Large intestine (tissue), 3 donors: ENCODE results near the gene CDC42BPG. TPM values are rescaled to one million over a fixed set of nuclear protein-coding genes. Genes with fewer than 3 reads are reported as not detected.

Source experiments
- DNase-seq, 2 donors: peaks; one replicate each; pipeline versions ENCODE4 v3.0.0 to v3.0.0-alpha.2; 2013
- H3K27ac ChIP-seq: one replicate; pipeline ENCODE4 v1.5.1; 2013; ENCODE audit warnings: low read length
- H3K27me3 ChIP-seq: 2 replicates; pipeline ENCODE4 v1.6.1; 2013; ENCODE audit warnings: low read length; ENCODE audit not compliant: control insufficient read depth, insufficient read depth
- H3K36me3 ChIP-seq: 2 replicates; pipeline ENCODE4 v1.6.1; 2013; ENCODE audit warnings: low read length; ENCODE audit not compliant: control insufficient read depth, insufficient read depth
- H3K4me1 ChIP-seq: one replicate; pipeline ENCODE4 v1.6.1; 2013; ENCODE audit warnings: low read length; ENCODE audit not compliant: control insufficient read depth, insufficient read depth
- H3K4me3 ChIP-seq: one replicate; pipeline ENCODE4 v1.5.1; 2013; ENCODE audit warnings: low read length
- H3K9me3 ChIP-seq: one replicate; pipeline ENCODE4 v1.6.1; 2013; ENCODE audit warnings: mild to moderate bottlenecking, low read depth, low read length, moderate library complexity; ENCODE audit not compliant: control insufficient read depth
- WGBS: methylation state at CpG from one replicate; pipeline ENCODE4 v1.1.5; 2013; ENCODE audit warnings: low lambda C conversion rate; ENCODE audit not compliant: insufficient coverage; 5-methylcytosine and 5-hydroxymethylcytosine counted together
- polyA plus RNA-seq: library from polyadenylated mRNA; unstranded; fragments of 120-200 nt; gene quantifications from one replicate; pipeline ENCODE4 v1.2.1, GENCODE V29; 2013

Gene CDC42BPG
- polyA plus RNA-seq, 1 donor: 5.5 TPM

GRCh38 chr11:64863391-64864060 is 19.1 kb upstream of the CDC42BPG start:
- H3K4me1 ChIP-seq: peaks cover 57% of the 10 kb centered on the region
- H3K9me3 ChIP-seq: no peaks in the 10 kb centered on the region
- peaks cover 35% of the 10 kb centered on the region for H3K36me3 ChIP-seq
- no CpG with 5 or more reads among the region's 23 CpGs for WGBS
- H3K27me3 ChIP-seq: no peaks in the 10 kb centered on the region
- DNase-seq: no peak
- H3K27ac ChIP-seq: peak overlapping the region; percentile 93
- H3K4me3 ChIP-seq: peak overlapping the region; percentile 6

DNA sequence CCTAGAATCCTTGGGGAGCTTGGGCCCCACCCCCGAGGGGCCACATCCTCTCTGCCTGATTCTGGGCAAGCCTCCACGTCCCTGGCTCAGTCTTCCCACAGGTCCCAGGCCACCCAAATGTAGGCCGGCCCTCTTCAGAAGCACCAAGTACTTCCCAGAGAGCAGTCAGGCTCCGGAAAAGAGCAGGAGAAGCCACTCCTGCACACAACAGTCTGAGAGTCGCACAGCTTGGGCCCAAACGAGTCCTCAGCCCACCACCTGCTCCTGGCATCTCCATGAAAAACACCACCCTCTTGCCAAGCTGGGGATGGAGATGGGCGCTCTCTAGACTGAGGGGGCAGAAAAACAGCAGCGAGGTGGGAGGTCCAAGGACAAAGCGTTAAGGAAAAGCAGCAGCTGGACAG is 18.5 kb upstream of the CDC42BPG start:
- Histone ChIP-seq H3K9me3 (no peaks in the 10 kb centered on the region), H3K36me3 (peaks cover 34% of the 10 kb centered on the region), H3K4me1 (peaks cover 56% of the 10 kb centered on the region), H3K27ac (peak overlapping the region; percentile 93), H3K27me3 (no peaks in the 10 kb centered on the region), H3K4me3 (no peak overlapping the region)
- WGBS: no CpG with 5 or more reads among the region's 9 CpGs
- DNase-seq: no peak

- Histone ChIP-seq H3K27ac (no peak overlapping the region), H3K27me3 (no peaks in the 10 kb centered on the region), H3K36me3 (peaks cover 40% of the 10 kb centered on the region), H3K4me1 (peaks cover 68% of the 10 kb centered on the region), H3K4me3 (no peak overlapping the region), H3K9me3 (no peaks in the 10 kb centered on the region)
- peak in 1 of 2 donors; percentile 1 for DNase-seq
- WGBS: no CpG with 5 or more reads among the region's 6 CpGs
Observed at GRCh38 chr11:64861227-64861975, 16.9 kb upstream of the CDC42BPG start.

GRCh38 chr11:64859542-64860414 is 15.3 kb upstream of the CDC42BPG start:
- no CpG with 5 or more reads among the region's 33 CpGs for WGBS
- peaks cover 48% of the 10 kb centered on the region for H3K36me3 ChIP-seq
- H3K27me3 ChIP-seq: no peaks in the 10 kb centered on the region
- no peaks in the 10 kb centered on the region for H3K9me3 ChIP-seq
- H3K4me1 ChIP-seq: peaks cover 69% of the 10 kb centered on the region
- H3K27ac ChIP-seq: no peak overlapping the region
- DNase-seq: no peak
- H3K4me3 ChIP-seq: no peak overlapping the region

DNA sequence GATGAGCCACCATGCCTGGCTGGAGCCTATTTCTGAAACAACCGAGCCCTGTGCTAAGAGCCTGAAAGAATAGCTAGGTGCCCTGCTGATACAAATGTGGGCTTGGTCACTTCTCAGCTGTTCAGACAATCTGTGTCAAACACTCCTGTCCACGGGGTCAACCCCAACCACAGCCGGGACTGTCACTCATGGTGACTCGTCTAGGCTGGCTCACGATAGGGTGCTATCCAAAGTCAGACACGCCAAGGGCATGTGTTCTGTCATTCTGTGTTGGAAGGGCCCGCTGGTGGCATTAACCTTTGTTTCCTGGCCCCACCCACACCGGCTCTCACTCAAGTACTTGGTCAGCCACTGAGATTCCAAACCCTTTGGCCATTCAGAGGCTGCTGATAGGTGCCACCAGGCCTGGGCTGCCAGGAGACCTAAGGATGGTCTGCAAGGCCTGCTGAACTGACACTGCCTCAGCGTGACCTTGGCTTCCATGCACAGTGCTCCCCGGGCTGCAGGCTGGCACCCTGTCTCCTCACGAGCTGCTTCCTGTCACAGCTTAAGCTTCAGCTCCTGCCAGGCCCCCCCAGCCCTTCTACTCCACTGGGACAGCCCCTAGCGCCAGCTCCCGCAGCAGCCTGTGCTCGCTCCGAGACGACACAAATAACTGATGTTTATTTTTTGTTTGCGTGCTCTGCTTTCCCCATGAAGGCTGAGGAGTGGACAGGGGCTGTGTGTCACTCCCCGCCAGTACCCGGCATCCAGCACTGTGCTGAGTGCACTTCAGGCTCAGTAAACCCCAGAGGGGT is 14.2 kb upstream of the CDC42BPG start:
- Histone ChIP-seq H3K27ac (peak overlapping the region; percentile 31), H3K4me1 (peaks cover 63% of the 10 kb centered on the region), H3K36me3 (peaks cover 59% of the 10 kb centered on the region), H3K9me3 (peaks cover 6% of the 10 kb centered on the region), H3K27me3 (no peaks in the 10 kb centered on the region), H3K4me3 (no peak overlapping the region)
- no CpG with 5 or more reads among the region's 19 CpGs for WGBS
- DNase-seq: no peak

DNA sequence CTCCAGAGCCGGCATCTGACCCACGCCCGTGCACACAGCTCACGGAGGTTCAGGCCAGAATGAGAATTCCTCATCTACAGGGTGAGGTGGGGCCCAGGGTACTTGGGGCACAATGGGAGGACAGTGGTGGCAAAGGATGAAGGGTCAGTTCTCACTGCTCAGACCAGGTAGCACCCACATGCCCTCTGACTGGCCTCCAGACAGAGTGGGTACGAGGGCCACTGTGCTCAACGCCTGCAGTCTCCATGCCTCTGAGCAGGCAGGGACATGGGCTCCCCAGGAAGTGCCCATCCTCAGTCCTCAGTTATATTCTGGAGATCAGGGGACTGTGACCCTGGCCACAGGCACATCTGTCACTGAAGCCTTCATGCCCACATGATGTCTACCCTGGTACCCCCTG is 13.0 kb upstream of the CDC42BPG start:
- no CpG with 5 or more reads among the region's 6 CpGs for WGBS
- H3K27ac ChIP-seq: peak overlapping the region; percentile 82
- peaks cover 71% of the 10 kb centered on the region for H3K36me3 ChIP-seq

DNA sequence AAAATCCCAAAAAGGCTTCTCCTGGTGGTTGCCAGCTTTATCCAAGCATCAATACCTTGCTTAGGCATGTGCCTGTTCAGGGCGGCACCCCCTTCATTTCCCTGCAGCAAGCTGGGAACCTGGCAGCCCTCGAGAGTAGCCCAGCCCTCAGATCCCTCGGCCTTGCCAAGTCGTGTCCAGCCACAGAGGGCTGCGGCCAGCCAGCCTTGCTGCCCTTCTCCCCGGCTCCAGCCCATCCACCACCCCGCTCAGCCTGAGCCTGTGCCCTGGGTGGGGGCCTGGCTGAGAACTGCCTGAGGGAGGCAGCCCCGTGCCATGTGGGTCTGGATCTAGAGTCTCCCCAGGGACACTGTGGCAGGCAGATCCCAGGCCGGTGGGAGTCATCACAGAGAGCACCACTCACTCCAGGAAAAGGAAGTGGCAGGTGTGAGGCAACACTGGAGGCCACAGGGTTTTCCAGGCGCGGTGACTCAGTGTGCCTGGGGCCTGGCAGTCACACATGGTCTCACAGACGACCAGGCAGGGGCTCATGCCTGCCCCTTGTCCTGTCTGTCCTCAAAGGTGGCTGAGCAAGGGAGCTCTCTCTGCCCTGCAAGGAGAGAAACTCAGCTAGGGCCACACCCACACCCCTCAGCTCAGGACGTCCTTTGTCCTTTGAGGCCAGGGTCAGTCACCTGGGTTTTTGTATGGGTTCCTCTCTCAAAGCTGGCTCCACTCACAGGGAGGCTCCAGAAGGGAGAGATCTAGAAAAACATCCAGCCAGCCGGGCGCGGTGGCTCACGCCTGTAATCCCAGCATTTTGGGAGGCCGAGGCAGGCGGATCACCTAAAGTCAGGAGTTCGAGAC is 12.2 kb upstream of the CDC42BPG start:
- H3K4me3 ChIP-seq: no peak overlapping the region
- DNase-seq: peak; percentile 77 to 88
- WGBS: no CpG with 5 or more reads among the region's 20 CpGs
- peak overlapping the region; percentile 82 for H3K27ac ChIP-seq
- H3K36me3 ChIP-seq: peaks cover 76% of the 10 kb centered on the region
- no peaks in the 10 kb centered on the region for H3K27me3 ChIP-seq
- peaks cover 56% of the 10 kb centered on the region for H3K4me1 ChIP-seq
- H3K9me3 ChIP-seq: peaks cover 6% of the 10 kb centered on the region

More for the DNA sequence above, 13.0 kb upstream of the CDC42BPG start:
- Histone ChIP-seq H3K4me1 (peaks cover 56% of the 10 kb centered on the region), H3K9me3 (peaks cover 6% of the 10 kb centered on the region), H3K4me3 (no peak overlapping the region), H3K27me3 (no peaks in the 10 kb centered on the region)
- no peak for DNase-seq

DNA sequence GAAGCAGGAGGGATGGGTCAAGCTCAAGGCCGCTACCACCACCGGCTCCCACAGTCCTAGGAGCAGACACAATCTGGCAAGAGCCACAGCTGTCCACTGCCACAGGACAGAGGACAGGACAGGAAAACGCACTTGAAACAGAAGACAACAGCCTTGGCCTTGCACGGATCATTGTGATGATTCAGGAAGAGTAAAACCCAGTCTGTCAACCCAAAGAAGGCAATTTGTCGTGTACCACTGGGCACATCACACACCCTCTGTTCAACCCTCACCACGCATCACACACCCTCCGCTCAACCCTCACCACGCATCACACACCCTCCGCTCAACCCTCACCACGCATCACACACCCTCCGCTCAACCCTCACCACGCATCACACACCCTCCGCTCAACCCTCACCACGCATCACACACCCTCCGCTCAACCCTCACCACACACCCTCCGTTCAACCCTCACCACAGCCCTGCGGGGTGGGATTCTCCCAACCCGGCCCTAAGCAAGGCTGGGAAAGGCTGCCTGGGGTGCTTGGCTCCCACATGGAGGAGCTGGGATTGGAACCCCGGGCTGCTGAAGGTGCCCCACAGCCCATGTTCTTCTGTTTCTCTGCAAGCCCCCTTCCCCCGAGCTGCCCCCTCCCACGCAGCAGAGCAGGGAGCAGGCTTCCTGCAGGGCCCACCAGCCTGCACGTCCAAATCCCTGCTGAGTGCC is 11.3 kb upstream of the CDC42BPG start:
- WGBS: no CpG with 5 or more reads among the region's 22 CpGs
- Histone ChIP-seq H3K36me3 (peaks cover 74% of the 10 kb centered on the region), H3K27ac (peak overlapping the region; percentile 82), H3K9me3 (peaks cover 6% of the 10 kb centered on the region), H3K4me3 (no peak overlapping the region), H3K27me3 (no peaks in the 10 kb centered on the region), H3K4me1 (peaks cover 61% of the 10 kb centered on the region)
- DNase-seq: no peak
